HG03280 (cell line): Measurements from ENCODE around the gene MACROD2.

Experiments
- ATAC-seq: cut with Tn5 transposase; IDR thresholded peaks from one replicate; pipeline ENCODE4 v1.9.1; 2021; ENCODE audit warnings: mild to moderate bottlenecking, moderate library complexity; ENCODE audit not compliant: unreplicated experiment

The MACROD2 gene

DNA sequence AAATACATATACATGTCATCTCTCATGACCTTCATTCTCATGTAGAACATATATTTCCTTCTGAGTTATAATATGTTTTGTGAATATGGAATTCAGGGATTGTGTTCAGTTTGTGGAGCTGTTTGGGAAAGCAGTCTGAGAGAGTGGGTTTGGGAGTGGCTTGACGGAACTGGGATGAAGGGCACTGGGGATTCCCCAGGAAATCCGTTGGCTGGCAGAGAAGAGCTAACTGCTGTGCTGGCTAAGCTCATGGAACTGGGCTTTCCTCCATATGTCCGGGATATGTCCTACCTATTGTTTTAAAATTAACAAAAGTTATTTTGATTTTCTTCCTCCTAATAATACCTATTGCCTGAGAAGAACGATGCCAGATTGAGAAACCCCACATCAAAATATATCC lies 701.6 kb downstream of the MACROD2 start:
- ATAC-seq: no peak

DNA sequence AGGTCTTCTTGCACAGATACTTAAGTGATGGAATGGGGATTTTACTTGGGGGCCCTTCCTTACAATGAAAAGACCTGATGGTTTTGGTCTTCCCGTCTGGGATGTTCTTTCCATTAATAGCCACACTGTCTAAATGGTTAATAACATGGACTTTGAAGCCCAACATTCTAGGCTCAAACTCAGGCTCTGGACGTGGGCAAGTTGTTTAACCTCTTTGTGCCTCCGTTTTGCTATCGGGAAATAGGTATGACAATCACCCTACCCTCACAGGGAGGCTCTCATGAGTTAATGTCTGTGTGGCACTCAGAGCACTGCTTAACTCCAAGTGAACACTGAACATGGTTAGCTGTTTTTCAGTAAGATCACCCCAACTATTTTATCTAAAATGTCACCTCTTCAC lies 702.8 kb downstream of the MACROD2 start:
- ATAC-seq: no peak

DNA sequence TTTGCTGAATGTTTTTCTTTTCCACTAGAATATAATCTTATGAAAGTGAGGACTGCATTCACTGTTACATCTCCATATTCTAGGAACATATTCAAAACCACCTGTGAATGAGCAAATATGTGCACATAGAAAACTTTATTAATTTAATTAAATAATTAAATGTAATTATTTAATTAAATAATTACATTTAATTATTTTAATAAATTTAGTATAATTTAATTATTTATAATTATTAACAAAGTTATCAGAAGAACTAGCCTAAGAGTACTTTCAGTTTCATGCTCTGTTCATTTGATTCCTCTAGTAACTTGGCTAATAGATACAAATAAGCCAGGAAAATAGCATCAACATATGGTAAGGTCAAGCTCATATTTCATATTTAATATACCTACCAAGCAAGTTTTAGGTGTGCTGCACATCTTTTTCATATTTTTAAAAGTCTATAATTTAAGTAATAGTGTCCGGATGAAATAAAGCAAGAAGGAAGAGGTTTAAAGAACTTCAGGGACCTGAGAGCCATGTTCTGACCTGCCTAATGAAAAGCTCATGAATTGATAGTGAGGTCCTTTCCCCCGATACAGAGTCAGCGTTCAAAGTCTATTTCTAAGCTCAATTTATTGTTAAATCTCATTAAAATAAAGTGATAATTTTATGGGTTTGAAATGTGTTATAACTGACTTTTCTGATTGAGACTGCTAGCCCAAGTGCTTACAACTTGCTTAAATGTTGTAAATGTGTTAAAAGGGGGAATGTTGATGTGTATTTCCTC lies 703.5 kb downstream of the MACROD2 start:
- ATAC-seq: no peak

DNA sequence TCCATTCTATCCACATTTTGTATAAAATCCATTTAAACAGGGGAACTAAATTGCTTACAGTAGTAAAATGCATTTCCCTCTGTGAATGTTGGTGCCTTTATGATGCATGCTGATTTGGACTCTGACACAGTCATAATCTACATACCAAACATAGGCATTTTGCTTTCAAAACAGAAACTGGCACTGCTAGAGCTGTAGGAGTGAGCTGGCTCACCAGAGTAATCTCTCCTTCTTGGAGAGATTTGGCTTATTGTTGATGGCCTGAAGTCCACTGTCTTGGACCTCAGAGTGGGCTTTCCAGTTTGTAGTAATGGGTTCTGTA lies 705.3 kb downstream of the MACROD2 start:
- ATAC-seq: no peak

DNA sequence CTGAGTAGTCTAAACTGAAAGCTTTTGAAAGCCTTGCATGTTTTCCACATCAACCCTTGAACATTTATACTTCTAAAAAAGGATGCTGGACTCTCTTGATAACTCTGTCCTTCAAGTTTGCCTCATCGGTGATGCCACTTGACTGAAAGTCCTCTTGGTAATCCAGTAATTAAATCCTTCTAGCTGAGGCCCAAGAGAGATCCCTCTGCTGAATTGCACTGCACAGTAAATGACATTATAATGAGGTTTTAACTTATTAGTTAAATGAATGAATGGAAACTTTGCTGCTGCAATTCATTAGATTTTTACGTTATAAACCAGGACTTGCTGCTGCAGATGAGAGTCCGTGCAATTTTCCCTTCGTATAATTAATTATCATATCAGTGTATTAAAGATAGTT lies 706.0 kb downstream of the MACROD2 start:
- ATAC-seq: no peak

DNA sequence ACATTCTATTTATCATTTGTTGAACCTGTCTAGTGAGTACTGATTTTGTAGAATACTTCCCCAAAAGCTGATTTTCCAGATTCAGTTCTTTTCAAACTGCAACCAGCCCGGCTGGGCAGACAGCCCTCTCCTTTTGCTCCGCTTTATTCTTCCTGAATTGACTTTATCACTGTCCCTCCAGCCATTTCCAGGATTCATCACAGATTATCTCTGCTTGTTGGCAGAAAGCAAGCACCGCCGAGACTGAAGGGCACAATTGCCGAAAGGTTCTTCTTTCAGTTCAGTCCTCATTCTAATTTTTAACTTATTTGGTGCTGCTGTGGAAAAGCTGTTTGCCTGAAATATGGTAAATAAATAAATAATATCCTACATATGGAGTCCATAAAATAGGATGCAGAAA lies 711.2 kb downstream of the MACROD2 start:
- no peak for ATAC-seq

DNA sequence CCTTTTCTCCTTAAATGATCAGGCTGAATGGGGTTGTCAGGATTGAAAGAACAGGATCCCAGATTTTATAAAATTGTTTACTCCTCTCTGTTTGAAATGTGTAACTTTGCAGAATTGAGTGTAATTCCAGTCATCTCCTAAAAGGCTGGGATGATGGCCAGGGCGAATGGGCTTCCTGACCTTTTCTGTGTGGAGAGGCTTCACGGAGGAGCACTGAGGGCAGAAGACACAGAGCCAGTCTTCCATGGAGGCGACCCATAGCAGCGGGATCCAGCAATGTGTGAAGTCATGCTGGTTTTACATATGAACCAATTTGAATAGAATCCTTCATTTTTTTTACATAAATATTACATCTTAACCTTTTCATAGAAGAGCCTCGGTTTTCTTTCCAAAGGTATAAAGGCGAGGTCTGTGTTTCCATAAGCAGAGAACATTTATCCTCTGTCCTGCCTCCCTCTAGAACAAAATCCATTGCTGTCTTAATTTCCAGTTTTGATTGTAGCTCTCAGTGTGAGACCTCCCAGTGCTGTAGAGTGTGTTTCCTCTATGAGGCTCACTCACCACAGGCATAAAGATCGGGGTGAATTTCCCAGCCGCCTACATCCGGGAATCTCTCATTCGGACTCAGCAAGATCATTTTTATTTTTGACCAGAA lies 711.8 kb downstream of the MACROD2 start:
- ATAC-seq: no peak

DNA sequence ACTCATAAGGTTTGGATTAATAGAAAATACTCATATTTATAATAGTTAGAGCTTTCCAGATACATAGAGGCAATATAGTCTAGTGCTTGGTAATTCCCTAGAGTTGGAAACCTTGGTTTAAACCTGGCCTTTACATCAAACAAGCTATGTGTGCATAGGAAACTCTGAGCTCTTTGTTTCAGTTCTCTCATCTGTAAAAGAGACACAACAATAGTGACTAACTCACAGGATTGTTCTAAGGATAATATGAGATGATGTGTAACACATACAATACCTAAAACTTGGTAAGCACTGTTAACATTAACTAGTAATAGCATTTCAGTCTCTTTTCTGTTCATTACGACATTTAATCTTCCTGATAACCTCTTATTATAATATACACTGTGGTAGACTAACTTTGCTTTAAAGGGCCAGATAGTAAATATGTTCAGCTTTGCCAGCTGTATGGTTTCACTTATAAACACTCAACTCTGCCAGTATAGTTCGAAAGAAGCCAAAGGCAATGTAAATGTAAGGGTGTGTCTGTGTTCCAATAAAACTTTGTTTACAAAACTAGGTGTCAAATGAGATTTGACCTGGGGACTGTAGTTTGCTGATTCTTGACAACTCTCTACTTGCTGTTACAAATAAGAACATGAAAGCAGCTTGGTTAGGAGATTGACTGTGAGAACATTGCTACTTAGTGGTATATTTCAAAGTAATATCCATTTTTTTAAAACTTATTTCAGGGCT lies 712.7 kb downstream of the MACROD2 start:
- ATAC-seq: no peak

DNA sequence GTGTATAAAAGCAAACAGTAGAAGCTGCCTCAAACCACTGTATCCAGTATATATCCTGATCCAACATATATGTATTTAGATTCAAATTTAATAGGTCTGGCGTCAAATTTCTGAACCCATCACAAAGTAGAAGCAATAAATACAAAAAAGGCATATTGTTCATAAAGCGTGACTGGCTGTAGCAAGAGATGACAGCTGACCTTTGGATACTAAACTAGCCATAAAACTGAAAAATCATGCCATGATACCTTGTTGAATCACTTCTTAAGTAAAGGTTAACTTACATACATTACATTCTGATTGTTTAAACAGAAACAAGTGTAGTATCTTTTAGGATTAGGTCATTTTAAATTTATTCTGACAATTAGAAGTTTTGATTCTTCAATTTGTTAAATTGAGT lies 714.1 kb downstream of the MACROD2 start:
- ATAC-seq: no peak

DNA sequence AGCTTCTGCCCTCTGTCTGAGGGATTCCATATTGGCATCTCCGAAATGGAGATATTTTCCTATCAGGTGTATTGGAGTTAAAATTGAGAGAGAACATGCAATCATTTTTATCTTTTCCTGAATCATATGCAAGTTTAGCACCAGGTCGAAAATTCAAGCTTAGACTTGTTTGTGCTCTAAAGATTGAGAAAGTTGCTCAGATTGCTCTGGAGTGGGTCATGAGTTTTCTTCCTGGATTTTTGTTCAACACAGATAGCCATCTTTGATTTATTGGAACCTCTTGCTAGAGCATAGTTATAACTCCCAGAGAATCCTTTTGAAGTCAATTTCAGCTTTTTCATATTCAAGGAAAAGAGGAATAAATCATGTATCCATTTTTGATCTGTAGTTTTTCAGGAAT lies 715.6 kb downstream of the MACROD2 start:
- no peak for ATAC-seq

DNA sequence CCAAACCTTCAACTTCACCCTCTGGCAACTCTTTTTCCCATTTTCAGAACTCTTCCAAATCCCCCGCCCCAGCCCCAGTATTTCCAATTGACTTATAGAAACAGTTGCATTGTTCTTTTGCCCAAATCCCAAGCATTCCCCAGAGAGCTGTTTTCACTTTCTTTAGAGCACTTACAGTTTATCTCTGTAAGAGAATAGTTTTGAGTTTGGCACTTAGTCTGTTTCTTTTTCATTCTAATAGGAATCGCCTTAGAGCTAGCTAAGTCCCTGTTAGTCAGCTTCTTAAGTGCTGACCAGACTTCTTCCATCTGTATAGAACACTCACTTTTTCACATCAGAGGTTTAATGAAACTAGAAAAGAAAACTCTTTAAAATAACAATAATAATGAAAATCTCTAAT lies 716.3 kb downstream of the MACROD2 start:
- ATAC-seq: no peak

DNA sequence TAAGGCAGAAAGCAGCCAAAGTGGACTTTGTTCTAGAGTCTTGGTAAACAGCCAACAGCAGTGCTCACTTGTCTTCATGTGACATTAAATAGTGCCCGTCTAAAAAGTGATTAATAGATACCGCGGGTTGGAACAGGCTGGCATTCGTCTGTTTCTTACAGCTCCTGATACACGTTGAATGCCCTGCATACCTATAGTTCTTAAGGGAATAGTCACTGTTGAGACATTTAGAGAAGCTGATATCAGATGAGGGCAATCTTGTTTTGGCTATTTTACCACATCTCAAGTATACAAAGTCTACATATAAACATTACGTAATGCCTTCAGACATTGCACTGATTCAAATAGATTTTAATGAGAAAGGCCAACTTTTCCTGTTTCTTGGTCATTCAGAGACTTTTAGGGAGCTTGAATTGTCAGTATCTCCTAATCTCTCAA lies 717.0 kb downstream of the MACROD2 start:
- no peak for ATAC-seq

DNA sequence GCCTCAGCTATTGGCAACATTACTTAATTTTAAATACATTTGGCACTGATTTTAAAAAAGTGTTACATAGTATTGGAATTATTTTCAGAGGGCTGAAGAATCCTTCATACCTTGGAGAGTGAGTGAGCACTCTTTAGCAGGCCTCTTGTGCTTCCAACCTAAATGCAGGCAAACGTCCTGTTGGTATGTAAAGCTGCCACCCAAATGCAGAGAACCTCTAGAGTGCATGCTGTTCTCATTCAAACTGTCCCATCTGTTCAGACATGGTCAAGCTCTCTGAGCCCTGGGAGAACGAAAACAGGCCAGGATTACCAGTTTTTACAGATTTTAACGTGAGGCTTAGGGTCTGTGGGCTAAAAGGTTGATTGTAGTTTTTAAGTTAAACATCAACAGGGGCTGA lies 720.1 kb downstream of the MACROD2 start:
- no peak for ATAC-seq

DNA sequence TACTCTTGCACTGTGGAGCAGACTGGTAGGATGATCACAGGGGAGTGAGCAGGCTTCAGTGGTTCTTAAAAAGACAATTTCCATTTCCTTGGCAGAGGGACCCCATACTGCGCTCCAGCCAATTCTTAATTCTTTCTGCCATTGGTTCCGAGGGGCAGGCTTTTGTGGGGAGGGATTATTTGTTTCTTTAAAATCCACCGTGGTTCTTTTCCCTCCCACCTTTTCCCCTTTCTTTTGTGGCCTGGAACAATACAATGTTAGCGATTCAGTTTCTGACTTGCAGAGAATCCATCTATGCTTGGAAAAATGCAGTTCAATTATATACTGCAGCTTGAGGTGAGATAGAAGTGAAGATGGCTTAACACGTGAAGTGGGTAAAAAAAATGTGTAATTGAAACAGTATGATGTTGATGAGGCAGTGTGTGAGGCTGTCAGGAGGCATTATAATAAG lies 721.1 kb downstream of the MACROD2 start:
- no peak for ATAC-seq

DNA sequence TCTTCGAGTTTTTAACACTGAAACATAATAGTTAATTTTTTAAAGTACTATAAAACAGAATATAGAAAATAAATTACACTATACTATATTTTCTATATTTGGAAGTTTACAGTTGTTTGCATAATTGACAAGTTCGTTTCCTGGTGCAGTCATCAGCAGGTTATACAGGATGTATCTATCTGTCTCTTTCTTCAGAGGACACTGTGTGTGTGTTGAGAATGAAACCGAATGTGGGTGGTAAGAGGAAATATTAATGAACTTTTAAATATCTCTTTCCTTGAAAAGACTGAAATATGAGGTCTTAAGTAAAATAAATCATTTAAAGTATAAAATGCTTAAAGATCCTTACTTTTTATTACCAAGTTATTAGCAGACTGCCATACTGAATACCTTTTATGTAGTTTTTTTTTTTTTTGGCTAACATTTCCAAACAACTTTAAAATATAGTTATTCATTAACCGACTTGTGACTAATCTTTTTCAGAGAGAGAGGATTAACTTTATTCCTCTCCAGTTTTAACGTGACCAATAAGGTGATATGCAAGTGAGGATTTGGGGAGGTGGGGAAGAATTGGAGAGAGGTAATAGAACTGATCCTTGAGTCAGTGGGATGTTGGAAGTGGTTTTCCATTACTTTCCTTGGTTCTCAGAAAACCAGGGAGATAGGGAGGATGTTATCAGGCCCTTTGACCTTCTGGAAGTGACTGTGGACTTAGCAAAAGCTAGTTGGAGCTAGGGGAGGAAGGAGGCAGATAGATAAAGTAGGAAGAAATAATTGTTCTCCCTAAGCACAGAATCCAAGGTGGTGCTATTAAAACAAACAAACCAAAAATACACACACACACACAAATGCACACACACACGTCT lies 722.1 kb downstream of the MACROD2 start:
- ATAC-seq: peak; percentile 72

DNA sequence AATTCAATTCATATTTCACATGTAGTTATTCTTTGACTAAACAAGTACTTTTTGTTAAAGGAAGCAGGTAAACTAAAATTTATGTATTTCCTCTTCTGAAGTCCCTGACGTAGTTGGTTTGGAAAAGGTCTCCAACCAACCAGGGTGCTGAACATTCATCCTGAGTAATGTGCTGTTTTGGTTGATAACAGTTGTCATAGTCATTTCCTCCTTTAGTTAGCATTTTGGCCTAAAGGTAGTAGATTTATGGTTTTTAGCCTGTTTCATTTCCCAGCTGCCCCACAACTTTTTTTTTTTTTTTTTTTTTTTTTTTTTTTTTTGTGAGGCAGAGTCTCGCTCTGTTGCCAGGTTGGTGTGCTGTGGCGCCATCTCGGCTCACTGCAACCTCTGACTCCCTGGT lies 724.9 kb downstream of the MACROD2 start:
- no peak for ATAC-seq

DNA sequence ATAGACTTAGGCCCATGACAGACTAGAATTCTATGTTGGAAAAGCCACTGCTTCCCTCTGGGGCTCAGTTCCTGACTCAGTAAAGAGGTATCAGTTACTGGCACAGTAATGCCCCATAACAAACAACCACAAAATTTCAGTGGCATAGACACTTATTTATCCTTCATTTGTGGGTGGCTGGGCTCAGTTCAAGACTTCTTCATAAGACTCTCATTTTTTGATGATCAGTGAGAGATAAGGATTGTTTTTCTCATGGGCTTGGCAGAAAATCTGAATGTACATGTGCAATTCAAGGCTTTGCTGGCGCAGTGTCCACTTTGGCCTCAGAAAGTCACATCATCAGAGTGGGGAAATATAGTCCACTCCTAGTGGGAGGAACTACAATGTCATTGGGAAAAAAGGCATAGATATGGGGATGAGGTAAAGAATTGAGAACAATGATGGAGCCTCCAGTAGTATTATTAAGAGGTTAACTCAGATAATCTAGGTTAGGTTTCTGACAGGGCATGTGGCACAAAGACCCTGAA lies 726.7 kb downstream of the MACROD2 start:
- no peak for ATAC-seq

DNA sequence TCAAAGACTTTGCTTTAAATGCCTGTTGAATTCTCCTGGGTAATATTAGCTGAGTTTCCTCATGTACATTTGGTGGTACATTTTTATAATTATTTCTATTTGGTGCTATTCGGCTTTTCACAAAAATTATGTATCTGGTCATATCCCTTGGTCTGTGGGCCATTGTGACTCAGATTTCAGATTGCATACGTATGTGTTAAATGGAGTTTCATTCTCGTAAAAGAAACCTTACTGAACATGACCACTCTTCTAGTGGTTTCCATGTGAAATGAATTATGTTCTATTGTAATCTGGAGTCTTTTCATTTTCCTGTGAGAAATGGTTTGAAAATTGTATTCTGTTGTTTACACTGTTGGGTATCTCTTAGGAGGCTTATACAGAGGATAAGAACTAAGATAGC lies 728.3 kb downstream of the MACROD2 start:
- no peak for ATAC-seq

DNA sequence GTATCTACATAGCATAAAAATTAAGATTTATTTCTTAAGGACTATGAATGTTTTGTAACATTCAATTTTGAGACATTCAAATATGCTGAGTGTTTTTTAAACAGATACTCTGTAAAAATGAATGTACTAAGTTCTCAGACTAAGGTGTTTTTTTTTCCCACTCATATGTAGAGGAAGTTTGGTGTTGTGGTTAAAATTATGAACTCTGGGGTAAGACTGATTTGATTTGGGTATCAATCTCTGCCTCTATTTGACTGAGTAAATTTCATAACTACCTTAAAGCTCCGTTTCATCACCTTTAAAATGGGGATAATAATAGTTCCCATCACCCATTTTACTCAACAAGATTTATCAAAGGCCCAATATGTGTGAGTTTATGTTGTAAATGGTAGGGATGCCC lies 728.7 kb downstream of the MACROD2 start:
- ATAC-seq: no peak

DNA sequence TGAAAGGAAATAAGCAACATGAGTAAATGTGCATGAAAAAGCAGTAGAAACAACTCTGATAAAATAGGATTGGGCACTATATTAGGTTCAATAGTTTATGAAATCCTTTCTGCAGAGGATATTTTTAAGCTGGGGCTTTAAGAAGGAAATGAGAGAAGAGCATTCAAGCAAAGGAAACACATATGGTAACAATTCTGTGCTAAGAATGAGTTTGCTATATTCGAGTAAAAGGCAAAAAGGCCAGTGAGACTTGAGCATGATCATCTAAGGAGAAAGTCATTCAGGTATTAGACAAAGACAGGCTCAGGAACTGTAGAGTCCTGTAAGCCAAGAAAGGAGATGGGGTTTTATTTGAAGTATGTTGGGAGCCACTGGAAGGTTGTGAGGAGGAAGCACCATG lies 729.2 kb downstream of the MACROD2 start:
- no peak for ATAC-seq

DNA sequence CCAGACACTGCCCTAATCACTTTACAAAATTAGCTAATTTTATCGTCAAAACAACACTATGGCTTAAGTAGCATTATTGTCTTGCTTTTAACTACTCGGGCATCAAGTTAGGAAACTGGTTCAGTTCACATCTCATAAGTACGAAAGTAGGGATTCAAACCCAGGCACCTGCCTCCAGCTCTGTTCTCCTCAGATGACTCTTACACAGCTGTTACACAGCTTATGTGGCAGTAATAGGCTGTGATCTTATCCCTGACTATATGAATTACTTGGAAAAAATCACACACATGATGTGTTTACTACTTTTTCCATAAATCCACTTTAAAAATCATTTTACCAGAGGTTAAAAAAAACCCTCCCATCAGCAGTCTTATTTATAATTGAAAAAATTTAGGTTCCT lies 731.3 kb downstream of the MACROD2 start:
- ATAC-seq: no peak
